MM.1S (cell line): ENCODE measurements around the gene ESF1.

Experiments used
- CTCF ChIP-seq: fragments of 300-600 bp; sonication (generic); IDR thresholded peaks from 2 replicates; pipeline ENCODE4 v1.5.1; 2016; ENCODE audit warnings: antibody characterized with exemption, low read length, mixed read lengths
- EZH2 ChIP-seq: fragments of 300-600 bp; sonication (generic); optimal IDR thresholded peaks from 2 replicates; pipeline ENCODE3; 2017; ENCODE audit warnings: low read depth, mild to moderate bottlenecking, antibody characterized with exemption, low read length, mixed read lengths

GRCh38 chr20:13700761-13701160 is 84.0 kb downstream of the ESF1 start:
- no peak for TF ChIP-seq CTCF
- no peak for TF ChIP-seq EZH2
